Hematopoietic multipotent progenitor cell treated with erythropoietin and hydrocortisone succinate and interleukin-3 and kit ligand, for 15 days (in vitro differentiated cells): ENCODE data around the gene PPM1H.
"Not testable (repeated sequence)": the region's sequence is repeated elsewhere in the genome, so short reads cannot be mapped to it uniquely, and the experiment has no call there.

Experiments
- DNase-seq: peaks from one replicate; pipeline ENCODE4 v3.0.0-alpha.2; 2015; ENCODE audit warnings: low spot score

Gene PPM1H

GRCh38 chr12:62767496-62767895 is 167.5 kb downstream of the PPM1H start:
- no peak for DNase-seq

- no peak for DNase-seq
Measured at GRCh38 chr12:62766496-62766895, 168.5 kb downstream of the PPM1H start.

GRCh38 chr12:62763861-62764645 is 170.9 kb downstream of the PPM1H start:
- DNase-seq: no peak

GRCh38 chr12:62763312-62763711 is 171.6 kb downstream of the PPM1H start:
- no peak for DNase-seq

- no peak for DNase-seq
Measured at GRCh38 chr12:62762645-62763044, 172.3 kb downstream of the PPM1H start.

- DNase-seq: no peak
Measured at GRCh38 chr12:62761658-62762057, 173.3 kb downstream of the PPM1H start.

- DNase-seq: no peak
Measured at GRCh38 chr12:62760779-62761178, 174.2 kb downstream of the PPM1H start.

- not testable (repeated sequence) for DNase-seq
Measured at GRCh38 chr12:62760341-62760740, 174.6 kb downstream of the PPM1H start.

- no peak for DNase-seq
Measured at GRCh38 chr12:62758216-62758615, 176.7 kb downstream of the PPM1H start.

- no peak for DNase-seq
Measured at GRCh38 chr12:62757048-62757447, 177.9 kb downstream of the PPM1H start.

GRCh38 chr12:62754706-62755105 is 180.2 kb downstream of the PPM1H start:
- no peak for DNase-seq

- DNase-seq: no peak
Measured at GRCh38 chr12:62751810-62752155, 183.2 kb downstream of the PPM1H start.

GRCh38 chr12:62750941-62751809 is 183.8 kb downstream of the PPM1H start:
- no peak for DNase-seq

GRCh38 chr12:62749586-62749985 is 185.4 kb downstream of the PPM1H start:
- DNase-seq: no peak

- no peak for DNase-seq
Measured at GRCh38 chr12:62748941-62749468, 185.9 kb downstream of the PPM1H start.

- DNase-seq: no peak
Measured at GRCh38 chr12:62744551-62744950, 190.4 kb downstream of the PPM1H start.

GRCh38 chr12:62739266-62740015 is 195.5 kb downstream of the PPM1H start:
- DNase-seq: no peak

- no peak for DNase-seq
Measured at GRCh38 chr12:62738616-62739015, 196.3 kb downstream of the PPM1H start.

- no peak for DNase-seq
Measured at GRCh38 chr12:62738105-62738504, 196.8 kb downstream of the PPM1H start.

GRCh38 chr12:62737615-62738014 is 197.3 kb downstream of the PPM1H start:
- no peak for DNase-seq

- no peak for DNase-seq
Measured at GRCh38 chr12:62737188-62737587, 197.8 kb downstream of the PPM1H start.

GRCh38 chr12:62736596-62736995 is 198.4 kb downstream of the PPM1H start:
- no peak for DNase-seq
